ENCODE measurements around the gene TMIGD1.

TMIGD1 gene
- total RNA-seq: 0 to 0.59 (median 0.31) reads per million in 4 donors

DNA sequence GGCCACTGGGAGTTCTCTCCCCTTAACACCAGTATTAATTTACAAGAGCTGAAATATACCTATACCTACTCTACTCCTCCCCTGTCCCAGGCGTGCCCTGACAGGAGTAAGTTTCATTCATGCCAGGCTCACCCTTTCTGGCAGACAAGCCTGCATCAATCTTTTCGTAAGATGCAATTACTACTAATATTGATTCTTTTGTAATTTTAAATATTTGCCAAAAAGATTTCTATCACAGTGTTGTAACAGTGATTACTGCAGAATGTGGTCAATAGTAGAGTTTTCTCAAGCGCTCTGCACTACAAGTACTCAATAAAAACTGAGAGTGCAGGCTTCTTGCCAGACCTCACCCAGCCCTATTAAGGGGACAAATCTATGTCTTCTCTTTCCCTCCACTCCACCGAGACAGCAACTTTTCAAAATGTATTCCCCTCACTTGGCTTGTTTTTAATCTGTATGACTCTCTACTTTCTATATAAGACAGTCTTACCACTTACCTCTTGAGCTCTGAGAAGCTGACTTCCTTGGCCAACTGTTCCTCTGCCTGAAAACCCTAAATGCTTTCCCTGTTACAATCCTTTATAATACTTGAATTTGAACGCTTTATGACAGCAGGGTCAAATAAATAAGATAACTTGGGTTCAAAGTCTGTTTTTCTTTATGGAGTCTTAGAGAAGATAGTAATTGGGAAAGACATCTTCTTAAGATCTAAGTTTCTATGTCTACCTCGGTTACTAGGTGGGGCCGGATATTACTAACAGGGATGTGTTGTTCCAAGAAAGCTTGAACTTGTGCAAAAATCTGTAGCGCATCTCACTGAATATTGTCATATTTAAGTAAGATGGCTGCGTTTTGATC is at the start of gene TMIGD1:
TSS of gene TMIGD1 (minus strand) at position 555 of the 858 bp plus-strand sequence. CDS start 1,924 bp downstream, outside the sequence.
- DNase-seq: no peak

GRCh38 chr17:30382345-30382744 is 48.5 kb upstream of the TMIGD1 start:
- DNase-seq: no peak

DNA sequence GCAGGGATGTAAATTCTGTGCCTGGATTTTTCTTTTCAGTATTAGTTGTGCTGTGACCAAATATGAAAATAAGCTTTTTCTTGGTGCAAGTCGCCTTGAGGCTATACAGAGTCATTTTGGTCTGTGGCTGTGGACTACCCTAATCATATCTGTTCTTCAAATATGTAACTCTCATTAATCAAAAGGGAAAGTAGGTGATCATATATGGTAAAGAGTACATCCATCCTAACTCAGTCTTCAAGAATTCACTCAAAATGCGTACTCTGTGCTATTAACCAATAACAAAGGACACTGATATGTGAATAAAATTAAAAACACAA is 47.4 kb upstream of the TMIGD1 start:
- peak in 1 of 5 donors; percentile 11 for DNase-seq

GRCh38 chr17:30380643-30381339 is 46.9 kb upstream of the TMIGD1 start:
- no peak for DNase-seq

DNA sequence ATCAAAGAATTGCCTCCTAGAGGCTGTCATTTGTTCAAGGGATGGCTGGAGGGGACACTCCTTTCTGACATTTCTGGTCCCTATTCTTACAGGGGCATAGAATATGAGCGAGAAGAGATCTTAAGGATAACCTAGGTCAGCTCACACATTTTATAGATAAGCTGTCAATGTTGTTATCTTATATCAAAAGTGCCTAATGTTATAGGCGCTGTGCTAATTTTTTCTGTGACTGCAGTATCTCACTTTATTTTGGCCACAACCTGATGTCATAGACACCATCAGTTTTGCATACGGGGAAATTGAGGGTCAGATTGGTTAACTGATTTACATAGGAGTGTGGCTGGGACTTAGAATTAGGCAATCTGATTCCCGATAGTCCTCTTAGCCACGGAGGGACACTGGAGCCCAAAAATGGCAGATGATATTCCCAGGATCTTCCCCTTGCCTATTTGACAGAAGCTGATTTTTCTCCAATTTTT is 46.1 kb upstream of the TMIGD1 start:
- DNase-seq: peak in 1 of 5 donors; percentile 19

DNA sequence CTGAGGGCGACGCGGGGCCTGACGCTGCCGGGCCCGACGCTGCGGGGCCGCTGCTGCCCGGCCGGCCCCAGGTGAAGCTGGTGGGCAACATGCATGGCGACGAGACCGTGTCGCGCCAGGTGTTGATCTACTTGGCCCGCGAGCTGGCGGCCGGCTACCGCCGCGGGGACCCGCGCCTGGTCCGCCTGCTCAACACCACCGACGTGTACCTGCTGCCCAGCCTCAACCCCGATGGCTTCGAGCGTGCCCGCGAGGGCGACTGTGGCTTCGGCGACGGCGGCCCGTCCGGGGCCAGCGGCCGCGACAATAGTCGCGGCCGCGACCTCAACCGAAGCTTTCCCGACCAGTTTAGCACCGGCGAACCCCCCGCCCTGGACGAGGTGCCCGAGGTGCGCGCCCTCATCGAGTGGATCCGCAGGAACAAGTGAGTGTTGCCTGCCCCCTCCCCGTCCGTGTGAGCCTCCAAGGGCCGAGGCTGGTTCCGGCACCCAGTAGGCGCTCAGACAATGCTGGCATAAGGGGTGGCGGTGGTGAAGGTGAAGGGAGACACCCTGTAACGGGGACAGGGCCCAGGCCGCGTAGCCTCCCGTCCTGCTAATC is 45.5 kb upstream of the TMIGD1 start:
- DNase-seq: peak in 4 of 5 donors; percentile 8 to 29 (median 16)

- peak; percentile 90 to 96 (median 95) for DNase-seq
Measured at GRCh38 chr17:30378825-30379302, 45.0 kb upstream of the TMIGD1 start, which contains the start of gene CPD. CPD (plus strand) TSS chr17:30378927; CDS start chr17:30378981, 54 bp downstream.

DNA sequence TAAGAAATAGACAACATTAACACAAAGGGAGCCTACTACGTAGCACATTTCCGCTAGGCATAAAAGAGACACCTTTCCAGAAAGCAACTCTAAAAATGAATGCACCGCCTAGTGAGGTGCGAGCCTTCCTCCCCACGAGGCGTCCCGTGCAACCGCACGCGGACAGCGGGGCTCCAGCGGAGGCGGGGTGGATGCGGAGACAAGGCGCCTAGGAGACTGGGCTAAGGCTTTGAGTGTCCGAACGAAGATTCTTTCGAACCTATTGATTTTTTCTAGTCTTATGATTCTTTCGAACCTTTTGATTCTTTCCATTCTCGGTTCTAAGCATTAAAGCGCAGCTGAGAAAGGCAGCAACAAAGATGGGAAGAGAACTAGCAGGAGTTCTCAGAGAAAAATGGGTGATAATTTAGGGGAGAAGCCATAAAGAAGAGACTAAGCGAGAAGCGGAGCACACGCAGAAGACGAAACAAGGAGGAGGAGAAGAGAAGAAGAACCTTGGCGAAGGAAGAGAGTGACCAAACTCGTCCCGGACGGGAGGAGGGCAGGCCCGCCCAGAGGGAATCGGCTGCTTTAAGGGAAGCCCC is 44.5 kb upstream of the TMIGD1 start:
- DNase-seq: peak in 4 of 5 donors; percentile 37 to 81 (median 49)

GRCh38 chr17:30377574-30378240 is 43.9 kb upstream of the TMIGD1 start:
- no peak for DNase-seq

DNA sequence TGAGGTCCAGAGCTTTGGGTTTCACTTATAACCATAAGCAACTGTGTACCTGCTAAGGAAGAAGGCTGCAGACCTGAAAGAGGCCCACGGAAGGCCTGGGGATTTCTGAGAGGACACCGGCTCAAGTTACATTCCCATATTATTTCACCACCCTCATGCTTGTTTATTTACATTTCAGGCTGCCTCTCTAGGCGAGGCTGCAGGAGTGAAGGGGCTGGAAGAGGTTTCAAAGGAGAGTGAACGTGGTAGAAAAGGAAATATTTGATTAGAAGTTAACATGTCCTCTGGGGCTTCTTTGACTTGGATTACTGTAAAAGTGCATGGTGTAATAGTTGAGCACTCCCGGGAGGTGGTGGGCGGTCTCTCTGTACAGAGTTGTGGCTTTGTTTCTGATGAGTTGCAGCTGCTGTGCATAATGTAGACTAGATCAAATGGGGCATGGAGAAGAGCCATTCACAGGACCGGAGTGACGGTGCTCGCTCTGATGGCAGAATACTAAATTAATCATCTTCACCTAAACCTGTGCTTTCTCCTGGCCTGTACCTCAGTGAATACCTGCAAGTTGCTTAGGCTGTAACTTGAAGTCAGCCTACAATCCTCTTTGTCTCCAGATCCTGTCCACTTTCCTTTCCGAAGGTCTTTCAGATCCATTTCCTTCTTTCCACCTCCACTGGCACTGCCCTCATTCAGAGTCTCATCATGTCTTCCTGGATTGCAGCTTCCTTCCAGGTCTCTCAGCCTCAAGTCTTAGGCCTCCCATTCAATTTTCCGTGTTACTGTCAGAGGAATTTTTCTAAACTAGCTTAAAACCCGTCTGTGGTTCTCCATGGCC is 43.0 kb upstream of the TMIGD1 start:
- DNase-seq: no peak

DNA sequence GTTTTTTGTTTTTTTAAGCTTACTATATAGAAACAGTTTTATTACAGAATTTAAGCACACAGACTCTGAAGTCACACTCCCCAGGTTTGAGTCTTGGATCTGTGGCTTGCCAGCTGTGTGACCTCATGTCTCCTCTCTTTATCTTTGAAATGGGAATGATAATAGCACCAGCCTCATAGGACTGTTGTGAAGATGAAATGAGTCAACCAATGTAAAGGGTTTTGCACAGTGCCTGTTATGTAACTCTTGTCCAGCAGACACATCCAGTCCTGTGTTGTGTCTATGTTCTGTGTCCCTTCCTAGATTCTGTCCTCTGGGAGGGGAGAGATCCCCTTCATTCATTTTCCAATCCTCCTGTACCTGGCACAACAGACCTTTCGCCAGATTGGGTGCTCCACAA is 41.8 kb upstream of the TMIGD1 start:
- DNase-seq: no peak

DNA sequence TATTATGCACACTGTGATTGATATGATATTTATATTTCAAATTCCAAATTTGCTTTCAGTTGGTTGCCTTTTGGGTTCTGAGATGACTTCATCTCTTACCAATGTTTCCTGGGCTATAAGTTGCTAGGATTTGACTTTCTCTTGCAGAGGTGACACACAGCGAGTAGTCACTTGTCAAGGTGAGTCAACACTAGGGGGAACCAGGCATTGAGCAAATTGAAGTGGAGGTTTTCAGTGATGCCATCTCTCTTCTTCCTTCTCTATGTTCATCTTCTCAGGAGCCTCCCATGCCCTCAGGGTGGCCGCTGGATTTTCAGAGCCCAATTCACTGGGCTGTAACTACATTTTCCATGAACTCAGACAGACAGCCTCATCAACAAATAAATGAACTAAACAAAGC is 38.9 kb upstream of the TMIGD1 start:
- DNase-seq: peak in 1 of 5 donors; percentile 28

GRCh38 chr17:30369995-30370394 is 36.1 kb upstream of the TMIGD1 start:
- DNase-seq: no peak

- no peak for DNase-seq
Measured at GRCh38 chr17:30368912-30369720, 35.3 kb upstream of the TMIGD1 start.

DNA sequence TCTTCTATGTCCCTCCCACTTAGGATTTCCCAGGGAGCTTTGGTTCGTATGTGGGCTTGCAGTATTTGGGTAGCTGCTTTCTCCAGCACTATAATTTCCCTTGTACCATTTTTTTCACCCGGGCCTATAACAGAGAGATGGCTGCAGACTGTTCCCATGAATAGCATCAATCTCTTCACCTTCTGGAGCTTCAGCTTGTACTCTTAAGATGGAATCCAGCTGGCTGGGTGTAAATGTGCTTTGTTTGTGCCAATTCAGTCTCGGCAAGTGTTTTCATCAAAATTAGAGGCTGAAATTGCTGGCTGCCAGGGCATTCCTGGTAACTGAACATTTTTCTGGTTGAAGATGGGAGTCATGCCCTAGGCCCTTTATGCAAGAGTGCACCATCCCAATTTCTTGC is 32.7 kb upstream of the TMIGD1 start:
- no peak for DNase-seq

DNA sequence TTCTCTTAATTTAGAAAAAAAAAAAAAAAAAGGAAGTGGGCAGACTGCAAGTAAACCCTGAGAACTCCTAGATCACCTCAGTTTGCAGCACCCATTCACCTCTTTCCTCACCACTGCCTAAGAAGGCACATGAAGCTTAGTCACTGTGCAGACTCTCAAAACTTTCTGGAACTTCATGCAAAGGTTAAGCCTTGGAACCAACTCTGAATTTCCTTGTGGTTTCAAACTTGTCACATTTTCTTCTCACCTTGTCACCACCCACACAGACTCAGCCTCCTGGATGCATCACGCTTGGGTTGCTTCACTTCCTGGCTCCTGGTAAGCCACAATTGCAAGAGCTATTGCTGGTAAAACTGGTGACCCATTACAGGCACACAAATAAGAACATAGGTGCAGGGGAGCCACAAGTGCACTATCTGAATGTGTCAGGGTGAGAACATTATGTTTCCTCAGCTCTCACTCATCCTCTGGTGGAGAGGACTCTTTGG is 29.9 kb upstream of the TMIGD1 start:
- peak; percentile 27 to 95 (median 52) for DNase-seq

DNA sequence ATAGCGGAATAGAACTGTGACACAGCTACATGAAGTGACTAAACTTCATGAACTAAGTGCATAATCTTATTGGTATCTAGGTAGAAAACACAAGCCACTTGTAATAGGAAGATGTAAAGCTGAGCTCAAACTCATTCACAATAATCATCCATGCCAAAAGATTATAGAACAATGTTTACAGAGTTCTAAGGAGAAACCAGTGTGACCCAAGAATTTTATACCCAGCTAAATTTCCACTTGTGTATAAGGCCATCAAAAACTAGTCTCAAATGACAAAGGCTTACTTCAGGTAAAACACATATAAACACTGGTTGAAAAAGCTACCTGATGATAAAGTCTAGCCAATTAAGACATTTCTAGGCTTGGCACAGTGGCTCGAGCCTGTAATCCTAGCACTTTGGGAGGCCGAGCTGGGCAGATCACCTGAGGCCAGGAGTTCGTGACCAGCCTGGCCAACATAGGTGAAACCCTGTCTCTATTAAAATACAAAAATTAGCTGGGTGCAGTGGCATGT is 28.0 kb upstream of the TMIGD1 start:
- no peak for DNase-seq

DNA sequence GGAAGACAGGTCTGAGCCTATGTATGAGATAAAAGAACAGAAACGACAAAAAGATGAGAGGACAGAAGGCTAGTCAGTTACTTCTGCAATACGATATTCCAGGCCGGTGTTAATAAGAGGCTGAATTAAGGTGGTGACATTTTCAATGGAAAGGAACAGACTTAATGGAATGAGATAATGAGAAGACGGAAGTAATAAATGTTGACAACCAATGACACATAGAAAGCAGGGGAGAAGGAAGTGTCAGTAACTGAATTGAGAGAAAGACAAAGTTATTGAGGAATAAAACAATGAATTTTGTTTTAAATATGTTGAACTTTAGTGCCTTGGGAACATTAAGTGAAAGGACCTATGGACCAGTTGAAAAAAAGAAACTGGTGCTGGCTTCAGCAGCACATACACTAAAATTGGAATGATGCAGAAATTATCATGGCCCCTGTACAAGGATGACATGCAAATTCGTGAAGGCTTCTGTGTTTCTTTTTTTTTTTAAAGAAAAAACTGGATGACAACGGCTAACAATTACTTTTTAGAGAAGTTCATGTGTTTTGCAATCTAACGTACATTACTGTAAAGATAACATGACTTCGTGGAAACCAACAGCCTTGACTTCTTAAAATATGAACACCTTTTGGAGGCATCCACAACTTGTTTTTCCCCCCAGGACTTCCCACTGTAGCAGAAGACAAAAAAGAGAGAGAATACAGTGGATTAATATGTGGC is 26.4 kb upstream of the TMIGD1 start:
- DNase-seq: no peak

DNA sequence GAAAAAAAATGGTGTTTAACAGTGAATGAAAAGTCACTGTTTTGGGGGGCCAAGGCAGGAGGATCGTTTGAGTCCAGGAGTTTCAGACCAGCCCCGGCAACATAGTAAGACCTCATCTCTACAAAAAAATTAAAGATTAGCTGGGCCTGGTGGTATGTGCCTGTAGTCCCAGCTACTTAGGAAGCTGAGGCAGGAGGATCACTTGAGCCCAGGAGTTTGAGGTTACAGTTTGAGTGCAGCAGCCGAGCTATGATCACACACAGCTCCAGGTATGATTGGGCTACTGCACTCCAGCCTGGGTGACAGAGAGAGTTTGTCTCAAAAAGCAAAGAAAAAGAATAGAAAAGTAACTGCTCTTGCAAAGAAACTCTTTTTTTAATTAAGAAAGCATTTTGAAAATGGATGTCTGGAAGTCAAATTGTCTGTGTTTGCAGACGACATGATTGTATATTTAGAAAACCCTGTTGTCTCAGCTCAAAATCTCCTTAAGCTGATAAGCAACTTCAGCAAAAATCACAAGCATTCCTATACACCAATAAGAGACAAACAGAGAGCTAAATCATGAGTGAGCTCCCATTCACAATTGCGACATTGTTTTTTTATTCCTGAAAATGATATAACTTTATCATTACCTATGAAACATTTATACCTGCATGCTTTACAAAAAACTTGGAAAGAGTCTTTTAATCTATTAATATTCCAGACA is 24.4 kb upstream of the TMIGD1 start:
- DNase-seq: no peak
